ENCODE measurements around the gene NTRK3. TPM values are rescaled to one million over a fixed set of nuclear protein-coding genes. Genes with fewer than 3 reads are reported as not detected.

Gene NTRK3
- total RNA-seq, 4 donors from 2014 or later: 0.35 to 5.8 (median 3.0) TPM

- Histone ChIP-seq H3K4me1 (no peaks in the 10 kb centered on the region), H3K9me3 (no peaks in the 10 kb centered on the region), H3K27me3 (no peaks in the 10 kb centered on the region), H3K27ac (no peak overlapping the region), H3K36me3 (no peaks in the 10 kb centered on the region), H3K4me3 (no peak overlapping the region)
- DNase-seq: no peak
- no peak for TF ChIP-seq POLR2A (IDR thresholded peaks at IDR 0.05)
- TF ChIP-seq CTCF (IDR thresholded peaks at IDR 0.05): no peak
Observed at GRCh38 chr15:88012233-88012632, 244.3 kb downstream of the NTRK3 start.

- no peak for DNase-seq
- Histone ChIP-seq H3K9me3 (no peaks in the 10 kb centered on the region), H3K4me3 (no peak overlapping the region), H3K4me1 (no peaks in the 10 kb centered on the region), H3K27ac (no peak overlapping the region), H3K36me3 (no peaks in the 10 kb centered on the region), H3K27me3 (no peaks in the 10 kb centered on the region)
- no peak for TF ChIP-seq POLR2A (IDR thresholded peaks at IDR 0.05)
Observed at GRCh38 chr15:88011533-88011932, 245.0 kb downstream of the NTRK3 start.

- H3K27ac ChIP-seq: no peak overlapping the region
- no peak for TF ChIP-seq POLR2A (IDR thresholded peaks at IDR 0.05)
- no peak for TF ChIP-seq CTCF (IDR thresholded peaks at IDR 0.05)
Observed at GRCh38 chr15:88006146-88006545, 250.4 kb downstream of the NTRK3 start.

GRCh38 chr15:88004399-88004798 is 252.1 kb downstream of the NTRK3 start:
- no peak overlapping the region for H3K4me3 ChIP-seq
- no peak for DNase-seq
- H3K27me3 ChIP-seq: no peaks in the 10 kb centered on the region
- H3K9me3 ChIP-seq: no peaks in the 10 kb centered on the region
- no peaks in the 10 kb centered on the region for H3K4me1 ChIP-seq
- no peaks in the 10 kb centered on the region for H3K36me3 ChIP-seq
- H3K27ac ChIP-seq: no peak overlapping the region
- TF ChIP-seq POLR2A (IDR thresholded peaks at IDR 0.05) (no peak), CTCF (IDR thresholded peaks at IDR 0.05) (no peak)

More at GRCh38 chr15:88006146-88006545, 250.4 kb downstream of the NTRK3 start:
- H3K9me3 ChIP-seq: no peaks in the 10 kb centered on the region
- no peaks in the 10 kb centered on the region for H3K27me3 ChIP-seq
- H3K4me1 ChIP-seq: no peaks in the 10 kb centered on the region
- H3K4me3 ChIP-seq: no peak overlapping the region
- DNase-seq: no peak
- no peaks in the 10 kb centered on the region for H3K36me3 ChIP-seq

GRCh38 chr15:88003541-88004327 is 252.8 kb downstream of the NTRK3 start:
- H3K27me3 ChIP-seq: no peaks in the 10 kb centered on the region
- no peak overlapping the region for H3K27ac ChIP-seq

More at GRCh38 chr15:88003541-88004327, 252.8 kb downstream of the NTRK3 start:
- H3K4me1 ChIP-seq: no peaks in the 10 kb centered on the region
- H3K4me3 ChIP-seq: no peak overlapping the region
- no peaks in the 10 kb centered on the region for H3K9me3 ChIP-seq
- no peaks in the 10 kb centered on the region for H3K36me3 ChIP-seq
- no peak for TF ChIP-seq POLR2A (IDR thresholded peaks at IDR 0.05)
- TF ChIP-seq CTCF (IDR thresholded peaks at IDR 0.05): no peak
- DNase-seq: no peak
